ENCODE measurements around the gene STRA6.
A peak's percentile ranks its signal among the peaks of the same experiment; 100 is the strongest.
"Not testable (repeated sequence)": the region's sequence is repeated elsewhere in the genome, so short reads cannot be mapped to it uniquely, and the experiment has no call there.

STRA6 gene

DNA sequence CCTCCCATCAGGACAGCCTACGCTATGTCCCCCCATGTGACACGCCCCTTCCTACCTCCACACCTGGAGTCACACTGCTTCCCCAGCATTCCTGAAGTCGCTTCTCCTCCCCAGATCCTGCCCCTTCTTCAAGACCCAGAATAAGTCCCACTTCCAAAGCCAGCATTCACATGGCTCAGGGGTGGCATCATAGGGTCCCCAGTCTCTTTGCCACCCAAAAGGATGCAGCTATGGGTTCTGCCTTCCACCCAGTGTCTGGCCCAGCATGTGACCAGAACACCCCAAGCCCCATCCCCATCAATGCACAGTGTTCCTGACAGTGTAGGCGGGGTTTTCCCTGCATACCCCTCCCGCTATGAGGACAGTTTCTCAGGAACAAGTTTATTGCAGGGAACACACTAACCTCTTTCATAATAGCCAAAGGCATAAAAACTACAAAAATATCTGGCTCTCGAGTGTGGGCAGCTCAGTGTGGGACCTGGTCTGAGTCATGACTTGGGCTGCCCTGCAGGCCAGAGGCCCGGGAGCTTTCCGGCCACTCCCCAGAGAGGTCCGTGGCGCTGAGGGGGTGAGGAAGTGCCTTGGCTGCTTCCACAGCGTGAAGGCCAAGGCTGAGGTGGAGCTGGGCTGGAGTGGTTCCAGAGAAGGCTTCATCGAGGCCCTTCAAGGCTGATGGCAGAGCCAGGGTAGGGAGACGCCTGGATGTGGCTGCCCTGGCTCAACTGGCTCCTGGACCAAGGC is 23.3 kb downstream of the STRA6 start:
- no peak for DNase-seq

DNA sequence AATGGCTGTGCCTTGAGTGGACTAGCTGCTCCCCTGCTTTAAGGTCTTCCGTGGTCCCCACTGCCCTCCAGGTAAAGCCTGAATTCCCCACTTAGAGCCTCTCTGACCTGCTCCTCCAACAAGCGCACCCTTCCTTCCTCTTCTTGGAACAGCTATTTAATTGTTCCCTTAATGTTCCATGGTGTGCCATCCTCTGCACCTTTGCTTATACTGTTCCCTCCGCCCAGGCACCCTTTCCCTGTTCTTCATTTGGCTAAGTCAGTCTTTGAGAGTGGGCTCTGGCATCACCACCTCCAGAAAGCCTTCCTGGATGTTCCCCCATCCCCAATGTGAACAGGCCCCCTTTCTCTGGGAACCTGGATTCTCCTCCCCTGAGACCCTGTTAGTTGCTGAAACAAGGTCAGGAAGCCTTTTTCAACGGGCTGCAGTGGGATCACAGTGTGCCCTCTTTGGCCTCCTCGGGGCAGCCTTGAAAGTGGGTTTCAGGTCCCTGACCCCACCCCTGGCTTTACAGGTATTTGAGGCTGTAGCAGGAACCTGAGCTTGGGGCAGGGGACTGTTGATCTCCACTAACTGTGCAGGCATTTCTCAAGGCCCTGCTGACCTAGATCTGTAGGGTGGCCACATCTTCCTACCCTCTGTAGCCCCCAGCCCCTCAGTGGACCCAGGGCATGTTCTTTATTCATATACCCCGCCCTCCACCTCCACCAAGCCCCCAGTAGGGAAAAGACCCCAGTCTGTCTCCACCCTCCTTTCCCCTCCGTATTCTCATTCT is 24.1 kb downstream of the STRA6 start:
- DNase-seq, result no peak

DNA sequence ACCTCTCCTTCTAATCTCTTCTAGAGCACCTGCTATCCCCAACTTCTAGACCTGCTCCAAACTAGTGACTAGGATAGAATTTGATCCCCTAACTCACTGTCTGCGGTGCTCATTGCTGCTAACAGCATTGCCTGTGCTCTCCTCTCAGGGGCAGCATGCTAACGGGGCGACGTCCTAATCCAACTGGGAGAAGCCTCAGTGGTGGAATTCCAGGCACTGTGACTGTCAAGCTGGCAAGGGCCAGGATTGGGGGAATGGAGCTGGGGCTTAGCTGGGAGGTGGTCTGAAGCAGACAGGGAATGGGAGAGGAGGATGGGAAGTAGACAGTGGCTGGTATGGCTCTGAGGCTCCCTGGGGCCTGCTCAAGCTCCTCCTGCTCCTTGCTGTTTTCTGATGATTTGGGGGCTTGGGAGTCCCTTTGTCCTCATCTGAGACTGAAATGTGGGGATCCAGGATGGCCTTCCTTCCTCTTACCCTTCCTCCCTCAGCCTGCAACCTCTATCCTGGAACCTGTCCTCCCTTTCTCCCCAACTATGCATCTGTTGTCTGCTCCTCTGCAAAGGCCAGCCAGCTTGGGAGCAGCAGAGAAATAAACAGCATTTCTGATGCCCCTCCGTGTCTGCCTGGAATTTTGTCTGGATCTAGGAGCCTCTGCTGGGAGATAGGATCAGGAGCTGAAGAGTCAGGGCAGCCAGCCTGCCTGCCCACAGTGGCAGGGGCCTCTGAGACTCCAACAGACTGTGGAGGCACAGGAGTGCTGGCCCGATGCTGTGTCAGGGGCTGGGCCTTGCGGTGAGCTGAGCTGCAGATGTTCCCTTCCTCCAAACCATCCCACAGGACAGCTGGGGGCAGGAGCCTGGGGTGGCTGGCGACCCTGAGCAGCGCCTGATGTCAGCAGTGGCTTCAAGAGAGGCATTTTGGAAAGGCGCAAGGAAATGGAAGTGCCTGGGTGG is 26.0 kb downstream of the STRA6 start:
- no peak for DNase-seq

DNA sequence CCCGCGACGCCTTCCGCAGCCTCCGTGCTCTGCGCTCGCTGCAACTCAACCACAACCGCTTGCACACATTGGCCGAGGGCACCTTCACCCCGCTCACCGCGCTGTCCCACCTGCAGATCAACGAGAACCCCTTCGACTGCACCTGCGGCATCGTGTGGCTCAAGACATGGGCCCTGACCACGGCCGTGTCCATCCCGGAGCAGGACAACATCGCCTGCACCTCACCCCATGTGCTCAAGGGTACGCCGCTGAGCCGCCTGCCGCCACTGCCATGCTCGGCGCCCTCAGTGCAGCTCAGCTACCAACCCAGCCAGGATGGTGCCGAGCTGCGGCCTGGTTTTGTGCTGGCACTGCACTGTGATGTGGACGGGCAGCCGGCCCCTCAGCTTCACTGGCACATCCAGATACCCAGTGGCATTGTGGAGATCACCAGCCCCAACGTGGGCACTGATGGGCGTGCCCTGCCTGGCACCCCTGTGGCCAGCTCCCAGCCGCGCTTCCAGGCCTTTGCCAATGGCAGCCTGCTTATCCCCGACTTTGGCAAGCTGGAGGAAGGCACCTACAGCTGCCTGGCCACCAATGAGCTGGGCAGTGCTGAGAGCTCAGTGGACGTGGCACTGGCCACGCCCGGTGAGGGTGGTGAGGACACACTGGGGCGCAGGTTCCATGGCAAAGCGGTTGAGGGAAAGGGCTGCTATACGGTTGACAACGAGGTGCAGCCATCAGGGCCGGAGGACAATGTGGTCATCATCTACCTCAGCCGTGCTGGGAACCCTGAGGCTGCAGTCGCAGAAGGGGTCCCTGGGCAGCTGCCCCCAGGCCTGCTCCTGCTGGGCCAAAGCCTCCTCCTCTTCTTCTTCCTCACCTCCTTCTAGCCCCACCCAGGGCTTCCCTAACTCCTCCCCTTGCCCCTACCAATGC is 27.1 kb downstream of the STRA6 start:
- no peak for DNase-seq

DNA sequence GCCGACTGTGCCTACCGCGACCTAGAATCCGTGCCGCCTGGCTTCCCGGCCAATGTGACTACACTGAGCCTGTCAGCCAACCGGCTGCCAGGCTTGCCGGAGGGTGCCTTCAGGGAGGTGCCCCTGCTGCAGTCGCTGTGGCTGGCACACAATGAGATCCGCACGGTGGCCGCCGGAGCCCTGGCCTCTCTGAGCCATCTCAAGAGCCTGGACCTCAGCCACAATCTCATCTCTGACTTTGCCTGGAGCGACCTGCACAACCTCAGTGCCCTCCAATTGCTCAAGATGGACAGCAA is 27.7 kb downstream of the STRA6 start:
- DNase-seq, result no peak

DNA sequence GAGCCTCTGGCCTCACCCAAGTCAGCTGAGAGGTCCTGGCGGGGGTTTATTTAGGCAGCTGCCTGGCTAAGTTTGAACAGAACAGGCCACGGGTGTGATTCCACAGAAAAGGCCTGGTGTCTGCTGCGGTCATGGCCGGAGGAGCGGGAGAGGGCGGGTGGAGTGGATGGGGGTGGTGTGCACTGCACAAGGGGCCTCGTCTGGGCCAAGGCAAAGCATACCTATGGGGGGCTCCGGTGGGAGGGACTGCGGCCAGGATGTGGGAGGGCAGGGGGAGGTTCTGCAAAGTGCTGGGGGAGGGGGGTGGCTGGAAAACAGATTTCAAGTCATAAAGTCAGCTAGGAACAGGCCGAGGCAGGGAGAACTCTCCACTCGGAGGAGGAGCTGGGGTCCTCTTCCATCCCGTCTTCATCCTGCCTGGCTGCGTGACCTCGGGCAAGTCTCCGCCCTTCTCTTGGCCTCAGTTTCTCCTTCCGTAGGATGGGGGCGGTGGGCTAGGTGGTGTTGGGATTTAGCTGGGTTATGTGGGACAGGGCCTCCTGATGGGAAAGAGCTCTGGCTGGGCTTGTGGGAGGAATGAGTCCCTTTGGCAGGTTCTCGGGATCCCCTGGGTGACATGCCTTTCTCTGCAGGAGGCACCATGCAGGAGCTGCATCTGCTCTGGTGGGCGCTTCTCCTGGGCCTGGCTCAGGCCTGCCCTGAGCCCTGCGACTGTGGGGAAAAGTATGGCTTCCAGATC is 28.2 kb downstream of the STRA6 start:
- DNase-seq, result no peak

DNA sequence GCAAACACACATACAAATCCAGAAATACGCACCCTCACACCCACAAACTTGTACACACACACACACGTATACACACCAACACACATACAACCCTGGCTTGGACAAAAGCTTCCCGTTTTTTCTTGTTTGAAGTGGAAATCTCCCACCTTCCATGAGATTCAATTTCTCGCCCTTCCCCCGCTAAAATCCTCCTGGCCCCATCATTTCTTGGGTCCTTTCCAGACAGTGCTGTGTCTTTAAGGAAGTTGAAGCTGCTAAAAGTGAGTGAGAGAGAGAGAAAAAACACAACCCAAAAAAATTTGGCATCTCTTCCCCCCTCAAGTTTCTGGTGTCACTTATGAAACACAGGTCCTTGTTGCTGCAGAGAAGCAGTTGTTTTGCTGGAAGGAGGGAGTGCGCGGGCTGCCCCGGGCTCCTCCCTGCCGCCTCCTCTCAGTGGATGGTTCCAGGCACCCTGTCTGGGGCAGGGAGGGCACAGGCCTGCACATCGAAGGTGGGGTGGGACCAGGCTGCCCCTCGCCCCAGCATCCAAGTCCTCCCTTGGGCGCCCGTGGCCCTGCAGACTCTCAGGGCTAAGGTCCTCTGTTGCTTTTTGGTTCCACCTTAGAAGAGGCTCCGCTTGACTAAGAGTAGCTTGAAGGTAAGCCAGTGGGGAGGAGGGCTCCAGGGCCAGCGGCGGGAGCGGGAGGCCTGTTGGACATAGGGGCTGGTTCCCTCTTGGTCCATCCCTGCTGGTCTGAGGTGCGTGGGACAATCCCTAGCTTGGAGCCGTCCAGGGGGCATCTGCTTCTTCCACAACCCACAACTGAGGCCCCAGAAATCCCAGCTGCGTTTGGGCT is 29.0 kb downstream of the STRA6 start, which contains the start of gene ISLR:
Gene ISLR (plus strand): TSS at position 331 of the 839 bp plus-strand sequence. CDS start 1,149 bp downstream, outside the sequence.
- DNase-seq, result no peak

DNA sequence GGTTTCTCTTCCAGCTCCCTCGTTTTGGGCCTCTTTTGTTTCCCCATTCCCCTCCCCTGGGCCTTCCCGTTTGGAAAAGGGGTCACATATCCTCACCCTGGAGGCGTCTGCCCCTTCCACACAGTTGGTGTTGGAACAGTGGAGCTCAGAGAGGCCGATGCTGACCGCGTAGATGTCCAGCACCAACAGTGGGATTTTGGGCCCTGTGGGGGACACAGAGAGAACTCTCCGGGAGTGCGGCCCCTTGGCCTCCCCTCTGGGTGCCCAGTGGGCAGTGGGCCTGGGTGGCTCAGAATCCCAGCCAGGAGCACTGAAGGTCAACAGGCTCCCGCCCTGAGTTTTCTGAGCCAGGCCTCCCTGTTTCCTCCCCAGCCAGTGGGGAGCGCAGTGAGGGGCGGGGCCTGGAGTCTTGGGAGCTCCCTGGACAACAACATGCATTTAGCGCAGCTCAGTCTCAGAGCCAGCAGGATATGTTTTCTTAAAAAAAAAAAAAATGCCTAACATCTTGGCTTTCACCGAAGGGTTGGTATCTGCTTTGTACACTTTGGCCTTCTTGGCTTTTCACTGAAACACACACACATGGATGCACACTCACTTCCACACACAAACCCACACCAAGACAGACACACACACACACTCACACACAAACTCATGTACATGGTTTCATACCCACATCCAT is 29.7 kb downstream of the STRA6 start:
- no peak for DNase-seq

DNA sequence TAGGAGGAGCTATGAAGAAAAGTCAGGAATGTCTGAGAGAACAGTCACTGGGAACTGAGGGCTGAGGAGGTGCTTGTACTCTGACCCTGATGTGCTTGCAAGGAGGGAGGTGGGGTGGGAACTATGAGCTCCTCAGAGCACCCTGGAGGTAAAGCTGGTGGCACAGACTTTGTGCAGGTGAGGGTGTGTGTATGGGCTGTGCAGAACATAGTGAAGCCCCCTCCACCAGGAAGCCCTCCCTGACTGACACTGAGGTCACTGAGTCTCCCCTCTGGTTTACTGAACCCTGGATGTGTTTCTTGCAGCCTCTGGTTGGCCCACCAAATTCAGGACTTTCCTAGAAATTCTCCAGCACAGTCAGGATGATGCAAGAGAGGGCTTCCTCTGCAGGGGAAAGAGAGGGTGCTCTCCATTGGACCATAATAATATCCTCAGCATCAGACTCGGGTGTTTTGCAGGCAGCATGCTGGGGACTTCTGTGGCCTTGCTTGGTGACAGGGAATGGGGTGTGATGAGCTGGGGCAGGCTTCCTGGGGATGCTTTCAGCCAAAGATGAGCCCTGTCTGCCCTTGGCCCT is 30.5 kb downstream of the STRA6 start:
- DNase-seq, result peak; percentile 30

DNA sequence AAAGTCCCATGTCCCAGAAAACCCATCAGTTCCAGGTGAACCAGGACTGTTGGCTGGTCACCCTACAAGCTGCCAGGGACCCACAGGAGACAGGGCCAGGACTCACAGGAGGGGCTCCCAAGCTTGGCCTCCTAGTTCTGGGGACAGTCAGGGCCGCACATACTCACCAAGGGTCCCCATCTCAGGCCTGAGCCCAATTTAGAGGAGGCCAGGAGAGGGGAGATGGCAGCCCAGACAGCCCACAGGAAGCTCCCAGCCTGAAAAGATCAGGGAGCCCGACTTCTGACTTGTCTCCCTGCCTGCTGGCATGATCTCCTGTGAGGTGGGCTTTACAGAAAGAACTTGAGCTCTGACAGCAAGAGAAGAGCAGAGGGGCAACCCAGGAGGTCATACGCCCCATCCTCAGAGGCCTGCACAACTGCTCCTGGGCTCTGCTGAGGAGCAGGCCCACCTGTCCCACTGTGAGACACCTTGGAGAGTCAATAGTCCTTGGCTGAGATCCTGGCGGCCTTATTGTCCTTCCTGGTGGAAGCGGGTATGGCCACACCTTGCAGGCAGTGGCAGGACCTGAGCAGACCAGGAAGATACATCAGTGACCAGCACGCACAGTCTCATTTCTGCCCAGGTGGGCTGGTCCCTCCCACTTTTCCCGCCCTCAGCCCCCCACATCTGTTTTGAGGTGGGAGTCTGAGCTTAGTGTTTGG is 31.6 kb downstream of the STRA6 start:
- DNase-seq, result peak; percentile 44

DNA sequence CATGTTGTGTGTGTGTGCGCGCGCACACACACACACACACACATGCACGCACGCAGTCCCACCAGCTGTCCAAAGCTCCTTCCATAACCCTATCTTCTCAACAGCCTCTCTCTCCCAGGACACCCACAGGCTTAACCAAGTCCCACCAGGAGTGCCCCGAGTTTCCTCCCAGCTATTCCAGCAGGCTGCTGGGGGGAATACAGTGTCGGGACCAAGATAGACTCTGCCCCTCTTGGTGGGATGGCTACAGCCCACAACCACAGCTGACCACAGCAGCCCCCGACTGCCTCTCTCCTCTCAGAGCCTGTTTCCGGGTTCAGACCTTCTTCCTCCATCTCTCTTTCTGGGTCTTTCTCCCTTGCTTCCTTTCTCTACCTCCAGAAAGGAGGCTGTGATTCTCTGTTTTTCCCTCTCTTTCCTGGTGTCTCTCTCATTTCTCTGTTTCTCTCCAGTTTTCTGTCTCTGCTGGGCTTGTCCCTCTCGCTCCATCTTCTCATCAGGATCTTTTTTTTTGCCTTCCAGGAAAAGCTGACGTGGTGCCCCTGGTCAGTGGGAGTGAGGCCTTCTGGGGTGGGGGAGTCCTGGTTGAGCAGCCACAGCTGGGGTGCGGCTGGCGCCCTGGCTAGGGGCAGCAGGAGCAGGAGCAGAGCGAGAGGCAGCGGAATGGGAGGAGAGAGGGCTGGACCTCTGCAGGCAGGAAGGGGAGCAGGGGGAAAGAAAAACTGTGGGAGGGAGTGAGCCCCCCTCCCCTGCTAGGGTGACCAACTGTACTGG is 32.3 kb downstream of the STRA6 start:
- peak; percentile 30 for DNase-seq

DNA sequence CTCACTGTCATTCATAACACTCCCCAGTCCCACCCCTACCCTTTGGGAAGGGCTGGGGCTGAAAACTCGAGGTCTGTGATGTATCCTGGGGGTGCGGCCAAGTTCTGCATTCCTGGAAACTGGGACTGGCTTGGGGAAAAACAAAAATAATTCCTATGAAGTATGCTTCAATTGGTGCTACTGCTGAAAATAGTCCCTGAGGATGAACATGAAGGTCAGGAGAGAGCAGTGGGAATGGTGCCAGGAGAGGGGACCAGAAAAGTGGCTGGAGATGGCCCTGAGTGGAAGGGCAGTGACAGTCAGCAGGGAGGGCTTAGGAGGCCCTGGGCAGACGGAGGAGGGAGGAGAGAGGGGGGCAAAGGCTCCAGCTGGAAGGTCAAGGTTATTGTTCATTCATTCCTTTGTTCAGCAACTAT is 33.9 kb downstream of the STRA6 start:
- DNase-seq, result no peak

DNA sequence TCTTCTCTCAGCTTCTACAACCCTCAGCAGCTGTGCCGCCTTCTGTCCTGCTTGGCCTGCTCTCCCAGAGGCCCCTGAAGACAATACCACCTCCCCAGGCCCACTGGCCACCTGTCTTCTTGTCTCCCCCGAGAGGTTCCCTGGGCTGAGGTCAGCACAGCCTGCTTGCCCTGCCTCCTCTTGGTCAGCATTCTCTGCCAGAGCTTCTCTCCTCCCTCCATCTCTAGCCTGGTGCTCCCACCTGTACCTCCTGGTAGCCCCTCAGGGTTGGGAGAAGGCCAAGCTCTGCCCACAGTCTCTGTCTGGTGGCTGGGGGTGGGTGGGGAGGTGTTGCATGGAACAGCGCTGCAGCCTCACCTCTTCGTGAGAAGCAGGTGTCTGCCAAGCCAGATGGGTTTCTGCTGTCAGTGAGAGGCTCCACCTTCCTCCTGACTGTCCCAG is 34.7 kb downstream of the STRA6 start:
- DNase-seq, result peak; percentile 42

DNA sequence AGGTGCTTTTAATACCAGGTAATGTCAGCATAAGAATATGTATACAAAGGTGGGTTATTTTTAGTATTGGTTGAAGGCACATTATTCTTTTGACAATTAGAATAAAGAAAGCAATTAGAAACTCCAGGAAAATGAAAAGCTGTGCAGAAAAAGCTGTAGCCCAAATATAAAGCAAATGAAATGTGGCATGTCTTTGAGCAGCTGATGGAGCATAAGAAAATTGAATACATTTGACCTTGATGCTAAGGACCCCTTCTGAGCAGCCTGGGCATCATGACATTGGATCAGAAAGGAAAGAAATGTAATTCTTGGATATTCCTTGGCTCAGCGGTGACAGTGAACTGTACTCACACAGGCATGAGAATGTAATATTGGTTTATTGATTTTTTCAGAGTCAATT is 37.1 kb downstream of the STRA6 start:
- no peak for DNase-seq

DNA sequence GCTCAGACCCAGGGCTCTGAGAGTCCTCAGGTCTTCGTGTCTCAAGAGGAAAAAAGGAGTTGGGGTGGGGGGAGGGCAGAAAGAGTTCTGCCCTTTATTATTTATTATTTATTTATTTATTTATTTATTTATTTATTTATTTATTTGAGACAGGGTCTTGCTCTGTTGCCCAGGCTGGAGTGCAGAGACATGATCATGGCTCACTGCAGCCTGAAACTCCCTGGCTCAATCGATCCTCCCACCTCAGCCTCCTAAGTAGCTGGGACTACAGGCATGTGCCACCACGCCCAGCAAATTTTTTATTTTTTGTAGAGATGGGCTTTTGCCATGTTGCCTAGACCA is 40.4 kb downstream of the STRA6 start:
- not testable (repeated sequence) for DNase-seq

DNA sequence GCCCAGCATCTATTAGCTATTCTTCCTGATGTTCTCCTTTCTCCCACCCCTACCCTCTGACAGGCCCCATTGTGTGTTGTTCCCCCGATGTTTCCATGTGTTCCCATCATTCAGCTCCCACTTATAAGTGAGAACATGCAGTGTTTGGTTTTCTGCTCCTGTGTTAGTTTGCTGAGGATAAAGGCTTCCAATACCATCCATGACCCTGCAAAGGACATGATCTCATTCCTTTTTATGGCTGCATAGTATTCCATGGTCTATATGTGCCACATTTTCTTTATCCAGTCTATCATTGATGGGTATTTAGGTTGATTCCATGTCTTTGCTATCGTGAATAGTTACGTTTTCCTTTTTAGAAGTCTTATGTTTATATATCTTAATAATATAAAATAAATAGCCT is 42.2 kb downstream of the STRA6 start:
- not testable (repeated sequence) for DNase-seq

DNA sequence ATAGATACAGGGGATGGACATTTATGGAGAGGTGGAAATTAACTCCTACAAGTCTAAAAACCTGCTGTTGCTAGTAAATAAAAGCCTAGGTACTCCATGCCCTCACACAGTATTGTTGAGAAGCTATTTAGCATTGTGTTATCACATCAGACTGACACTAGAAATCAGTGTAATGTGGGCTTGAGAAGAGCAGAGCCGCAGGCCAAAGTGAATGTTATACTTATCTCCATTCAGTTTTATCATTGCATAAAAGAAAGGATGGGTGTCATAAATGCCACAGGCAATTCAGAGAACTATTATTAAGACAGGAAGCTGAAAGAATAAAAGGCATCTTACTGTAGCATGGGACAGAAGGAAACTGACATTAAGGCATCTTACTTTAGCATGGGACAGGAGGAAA is 42.8 kb downstream of the STRA6 start:
- DNase-seq, result no peak
